ENCODE measurements around the gene SLC44A1. TPM values are rescaled to one million over a fixed set of nuclear protein-coding genes. Genes with fewer than 3 reads are reported as not detected.

SLC44A1 gene
- total RNA-seq, 1 donor from 2014 or later: 16.5 TPM

GRCh38 chr9:105291422-105291859 is 47.0 kb downstream of the SLC44A1 start:
- no peaks in the 10 kb centered on the region for H3K36me3 ChIP-seq (ENCODE audit: control insufficient read depth, insufficient read depth, low read length)
- no peaks in the 10 kb centered on the region for H3K27me3 ChIP-seq (ENCODE audit: control insufficient read depth, insufficient read depth, low read length)
- DNase-seq (ENCODE audit: low read depth): no peak
- no peak overlapping the region for H3K4me3 ChIP-seq (ENCODE audit: low read depth, low read length)
- no peak for TF ChIP-seq CTCF (IDR thresholded peaks at IDR 0.05; ENCODE audit: insufficient read depth, low read length, poor library complexity, severe bottlenecking)

GRCh38 chr9:105291938-105292337 is 47.5 kb downstream of the SLC44A1 start:
- no peak for TF ChIP-seq CTCF (IDR thresholded peaks at IDR 0.05; ENCODE audit: insufficient read depth, low read length, poor library complexity, severe bottlenecking)

GRCh38 chr9:105293408-105293807 is 49.0 kb downstream of the SLC44A1 start:
- Histone ChIP-seq H3K27me3 (ENCODE audit: control insufficient read depth, insufficient read depth, low read length) (no peaks in the 10 kb centered on the region), H3K4me3 (ENCODE audit: low read depth, low read length) (no peak overlapping the region), H3K36me3 (ENCODE audit: control insufficient read depth, insufficient read depth, low read length) (no peaks in the 10 kb centered on the region)
- DNase-seq (ENCODE audit: low read depth): no peak
- no peak for TF ChIP-seq CTCF (IDR thresholded peaks at IDR 0.05; ENCODE audit: insufficient read depth, low read length, poor library complexity, severe bottlenecking)

More at GRCh38 chr9:105291938-105292337, 47.5 kb downstream of the SLC44A1 start:
- no peak overlapping the region for H3K4me3 ChIP-seq (ENCODE audit: low read depth, low read length)
- H3K36me3 ChIP-seq (ENCODE audit: control insufficient read depth, insufficient read depth, low read length): no peaks in the 10 kb centered on the region
- no peaks in the 10 kb centered on the region for H3K27me3 ChIP-seq (ENCODE audit: control insufficient read depth, insufficient read depth, low read length)
- DNase-seq (ENCODE audit: low read depth): no peak

- TF ChIP-seq CTCF (IDR thresholded peaks at IDR 0.05; ENCODE audit: insufficient read depth, low read length, poor library complexity, severe bottlenecking): no peak
- DNase-seq (ENCODE audit: low read depth): no peak
- Histone ChIP-seq H3K4me3 (ENCODE audit: low read depth, low read length) (no peak overlapping the region), H3K36me3 (ENCODE audit: control insufficient read depth, insufficient read depth, low read length) (no peaks in the 10 kb centered on the region), H3K27me3 (ENCODE audit: control insufficient read depth, insufficient read depth, low read length) (no peaks in the 10 kb centered on the region)
Measured at GRCh38 chr9:105295201-105295550, 50.7 kb downstream of the SLC44A1 start.

- no peak for TF ChIP-seq CTCF (IDR thresholded peaks at IDR 0.05; ENCODE audit: insufficient read depth, low read length, poor library complexity, severe bottlenecking)
Measured at GRCh38 chr9:105295986-105296385, 51.5 kb downstream of the SLC44A1 start.

GRCh38 chr9:105296445-105296844 is 52.0 kb downstream of the SLC44A1 start:
- H3K4me3 ChIP-seq (ENCODE audit: low read depth, low read length): no peak overlapping the region
- no peaks in the 10 kb centered on the region for H3K27me3 ChIP-seq (ENCODE audit: control insufficient read depth, insufficient read depth, low read length)
- H3K36me3 ChIP-seq (ENCODE audit: control insufficient read depth, insufficient read depth, low read length): no peaks in the 10 kb centered on the region
- no peak for DNase-seq (ENCODE audit: low read depth)
- TF ChIP-seq CTCF (IDR thresholded peaks at IDR 0.05; ENCODE audit: insufficient read depth, low read length, poor library complexity, severe bottlenecking): no peak

More at GRCh38 chr9:105295986-105296385, 51.5 kb downstream of the SLC44A1 start:
- no peaks in the 10 kb centered on the region for H3K36me3 ChIP-seq (ENCODE audit: control insufficient read depth, insufficient read depth, low read length)
- no peaks in the 10 kb centered on the region for H3K27me3 ChIP-seq (ENCODE audit: control insufficient read depth, insufficient read depth, low read length)
- H3K4me3 ChIP-seq (ENCODE audit: low read depth, low read length): no peak overlapping the region
- DNase-seq (ENCODE audit: low read depth): no peak
